Measurements from ENCODE around the gene PPP1R15B. TPM values are rescaled to one million over a fixed set of nuclear protein-coding genes. Genes with fewer than 3 reads are reported as not detected.

PPP1R15B gene
- total RNA-seq, 1 donor from 2014 or later: 26.6 TPM

DNA sequence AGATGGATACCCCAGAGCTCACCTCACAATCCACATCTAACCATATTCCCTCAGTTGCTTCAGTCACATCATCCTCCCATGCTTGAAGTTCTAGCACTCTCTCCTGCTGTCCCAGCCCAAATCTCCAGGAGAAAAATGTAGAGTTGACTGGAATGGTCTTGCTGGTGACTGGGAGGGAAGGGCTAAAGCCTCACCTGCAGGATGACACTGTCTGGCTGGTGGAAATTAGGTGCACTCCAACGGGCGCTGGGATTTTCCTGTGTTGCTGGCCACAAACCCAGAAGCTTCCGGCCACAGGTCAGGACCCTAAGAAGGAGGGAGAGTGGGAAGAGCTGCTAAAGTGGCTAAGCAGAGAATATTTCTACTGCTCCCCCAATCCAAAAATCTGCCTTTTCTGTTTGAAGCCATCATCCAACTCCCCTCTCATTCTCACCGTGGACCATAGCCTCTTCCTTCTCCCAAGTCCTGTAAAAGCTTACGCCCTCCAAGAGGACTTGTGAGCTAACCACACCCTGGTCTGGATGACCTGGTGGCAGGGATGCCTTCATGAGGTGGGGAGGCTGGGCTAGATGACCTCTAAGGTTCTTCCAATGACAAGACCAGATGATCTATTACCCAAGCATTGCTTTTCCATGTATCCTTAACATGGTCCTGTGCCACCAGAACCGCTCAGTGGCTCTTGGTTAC lies 37.5 kb upstream of the PPP1R15B start:
- DNase-seq (ENCODE audit: low read depth): no peak
- H3K4me3 ChIP-seq (ENCODE audit: low read depth, low read length): no peak overlapping the region
- no peak for TF ChIP-seq CTCF (conservative IDR thresholded peaks at IDR 0.05; ENCODE audit: low read depth, low read length)

DNA sequence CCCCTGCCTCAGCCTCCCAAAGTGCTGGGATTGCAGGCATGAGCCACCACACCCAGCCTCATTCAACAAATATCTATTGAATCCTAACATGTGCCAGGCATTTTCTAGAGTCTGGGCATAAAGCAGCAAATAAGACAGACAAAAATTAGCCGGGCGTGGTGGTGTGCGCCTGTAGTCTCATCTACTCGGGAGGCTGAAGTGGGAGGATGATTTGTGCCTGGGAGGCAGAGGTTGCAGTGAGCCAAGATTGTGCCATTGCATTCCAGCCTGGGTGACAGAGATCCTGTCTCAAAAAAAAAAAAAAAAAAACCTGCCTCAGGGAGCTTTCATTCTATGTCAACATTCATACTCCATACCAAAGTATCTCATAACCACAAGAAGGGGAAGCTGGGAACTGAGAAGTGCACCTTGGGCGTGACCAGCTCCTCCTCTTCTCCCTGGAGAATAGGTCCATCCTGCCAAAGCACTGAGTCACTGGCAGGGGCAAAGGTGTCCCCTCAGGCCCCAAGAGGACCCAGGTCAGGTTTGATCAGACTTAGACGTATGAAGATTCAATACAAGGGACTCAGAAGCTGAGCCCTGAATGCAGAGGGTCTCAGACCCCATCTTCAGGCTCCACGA lies 36.8 kb upstream of the PPP1R15B start:
- no peak for TF ChIP-seq CTCF (conservative IDR thresholded peaks at IDR 0.05; ENCODE audit: low read depth, low read length)
- no peak overlapping the region for H3K4me3 ChIP-seq (ENCODE audit: low read depth, low read length)
- no peak for DNase-seq (ENCODE audit: low read depth)

- TF ChIP-seq CTCF (conservative IDR thresholded peaks at IDR 0.05; ENCODE audit: low read depth, low read length): no peak
- H3K4me3 ChIP-seq (ENCODE audit: low read depth, low read length): no peak overlapping the region
- DNase-seq (ENCODE audit: low read depth): no peak
These were observed 36.1 kb upstream of the PPP1R15B start for GRCh38 chr1:204447736-204448135.

DNA sequence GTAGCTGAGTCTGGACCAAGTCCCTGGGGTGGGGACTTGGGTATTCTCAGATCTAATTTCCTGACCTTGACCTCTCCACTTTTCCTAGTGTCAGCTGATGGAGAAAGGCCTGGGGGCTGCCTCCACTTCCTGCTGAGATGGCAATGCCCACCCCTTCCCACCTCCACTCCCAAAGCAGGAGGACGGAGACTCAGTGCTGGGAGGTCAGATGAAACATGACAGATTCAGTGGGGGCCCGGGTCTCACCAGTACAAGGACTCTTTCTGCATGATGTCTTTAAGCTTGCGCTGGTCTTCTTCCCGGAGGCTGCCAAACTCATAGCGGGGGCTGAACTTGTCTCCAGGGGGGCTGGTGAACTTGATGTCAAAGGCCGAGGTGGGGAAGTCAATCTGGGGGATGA lies 35.6 kb upstream of the PPP1R15B start:
- TF ChIP-seq CTCF (conservative IDR thresholded peaks at IDR 0.05; ENCODE audit: low read depth, low read length): no peak
- DNase-seq (ENCODE audit: low read depth): no peak
- H3K4me3 ChIP-seq (ENCODE audit: low read depth, low read length): no peak overlapping the region

- peak; percentile 82 for TF ChIP-seq CTCF (conservative IDR thresholded peaks at IDR 0.05; ENCODE audit: low read depth, low read length)
- no peak overlapping the region for H3K4me3 ChIP-seq (ENCODE audit: low read depth, low read length)
- no peak for DNase-seq (ENCODE audit: low read depth)
These were observed 34.9 kb upstream of the PPP1R15B start for GRCh38 chr1:204446413-204447111.

DNA sequence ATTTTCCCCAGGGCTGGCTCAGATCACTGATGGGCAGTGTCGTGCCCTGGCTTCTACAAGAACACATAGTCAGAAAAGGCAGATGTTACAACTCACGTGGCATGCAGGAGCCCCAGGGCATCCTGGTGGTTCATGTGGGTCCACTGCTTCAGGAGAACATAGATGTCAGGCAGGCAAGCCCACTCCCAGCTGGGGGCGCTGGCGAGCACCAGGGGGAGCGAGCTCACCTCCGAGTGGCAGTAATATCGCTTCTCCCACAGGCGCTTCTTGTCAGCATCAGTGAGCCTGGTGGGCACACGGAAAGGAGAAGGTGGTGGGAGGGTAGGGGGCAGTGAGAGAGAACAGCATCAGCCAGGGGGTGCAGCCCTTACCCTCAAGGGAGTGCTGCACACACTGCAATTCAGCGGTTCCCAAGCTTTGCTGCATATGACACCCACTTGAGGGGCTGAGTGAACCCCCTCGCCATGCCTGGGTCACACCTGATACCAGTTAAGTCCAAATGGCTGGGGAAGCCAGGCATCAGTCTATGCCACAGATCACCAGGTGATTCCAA lies 34.3 kb upstream of the PPP1R15B start:
- DNase-seq (ENCODE audit: low read depth): no peak
- peak; percentile 68 for TF ChIP-seq CTCF (conservative IDR thresholded peaks at IDR 0.05; ENCODE audit: low read depth, low read length)
- H3K4me3 ChIP-seq (ENCODE audit: low read depth, low read length): no peak overlapping the region

Data from epithelial cell of proximal tubule (primary cell).